SK-MEL-5 (cell line): ENCODE data around the gene SLC6A8. TPM values are rescaled to one million over a fixed set of nuclear protein-coding genes. Genes with fewer than 3 reads are reported as not detected.
A peak's percentile ranks its signal among the peaks of the same experiment; 100 is the strongest.

ENCODE experiments used
- DNase-seq: peaks from one replicate; pipeline ENCODE4 v3.0.0-alpha.2; 2016; ENCODE audit warnings: low read depth, low spot score
- in situ Hi-C: cut with HindIII; loops from 2 replicates; pipeline ENCODE4 v1.10.0; 2016; ENCODE audit warnings: low sequenced_read_pairs, high pct_unique_total_duplicates, low pct_unique_long_range_greater_than_20kb
- total RNA-seq: library from RNA; depleted of rRNA; stranded (reverse); fragments of >200 nt; shearing (Covaris generic); gene quantifications from 2 replicates; pipeline ENCODE4 v1.2.3, GENCODE V29; 2014

The SLC6A8 gene
- total RNA-seq, 1 experiment from 2014 or later = 48.1 TPM

DNA sequence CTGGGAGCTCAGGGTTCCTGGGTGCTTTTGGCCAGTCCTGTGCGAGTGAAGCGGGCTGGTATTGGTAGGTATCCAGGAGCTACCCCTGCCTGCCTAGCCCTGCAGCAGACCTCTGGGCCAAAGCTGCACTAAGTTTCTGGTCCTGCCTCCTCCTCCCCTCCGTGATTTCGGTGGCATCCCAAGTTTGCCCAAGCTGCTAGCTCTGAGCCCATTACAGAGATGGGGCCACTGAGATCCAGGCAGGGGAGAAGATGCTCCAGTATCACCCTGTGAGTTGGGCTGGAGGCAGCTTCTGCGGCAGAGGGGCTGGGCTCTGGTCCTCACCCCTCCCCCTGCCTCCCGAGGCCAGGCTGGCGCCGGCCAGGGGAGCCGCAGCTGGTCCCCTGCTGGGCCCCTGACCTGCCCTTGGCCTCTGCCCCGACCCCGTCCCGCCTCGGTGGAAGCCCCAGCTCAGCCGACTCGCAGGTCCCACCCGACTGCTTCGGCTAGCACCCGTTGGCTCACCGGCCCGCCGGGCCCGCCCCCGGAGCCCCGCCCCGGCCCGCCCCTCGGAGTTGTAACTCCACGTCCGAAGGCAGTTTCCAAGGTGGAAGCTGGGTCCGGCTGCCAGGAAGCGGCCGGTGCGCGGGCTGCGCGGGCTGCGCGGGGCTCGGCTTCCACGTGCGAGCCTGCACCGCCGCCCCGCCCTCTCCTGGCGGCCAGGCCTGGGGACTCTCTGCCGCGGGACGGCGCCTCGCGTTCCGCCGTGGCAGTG, 40.9 kb upstream of the SLC6A8 start, which contains the start of gene DUSP9:
DUSP9 (plus strand) TSS at position 584 of the 754 bp plus-strand sequence. CDS start 751 bp downstream, outside the sequence.
- in situ Hi-C loops = no loop called here
- peak; percentile 44 for DNase-seq

DNA sequence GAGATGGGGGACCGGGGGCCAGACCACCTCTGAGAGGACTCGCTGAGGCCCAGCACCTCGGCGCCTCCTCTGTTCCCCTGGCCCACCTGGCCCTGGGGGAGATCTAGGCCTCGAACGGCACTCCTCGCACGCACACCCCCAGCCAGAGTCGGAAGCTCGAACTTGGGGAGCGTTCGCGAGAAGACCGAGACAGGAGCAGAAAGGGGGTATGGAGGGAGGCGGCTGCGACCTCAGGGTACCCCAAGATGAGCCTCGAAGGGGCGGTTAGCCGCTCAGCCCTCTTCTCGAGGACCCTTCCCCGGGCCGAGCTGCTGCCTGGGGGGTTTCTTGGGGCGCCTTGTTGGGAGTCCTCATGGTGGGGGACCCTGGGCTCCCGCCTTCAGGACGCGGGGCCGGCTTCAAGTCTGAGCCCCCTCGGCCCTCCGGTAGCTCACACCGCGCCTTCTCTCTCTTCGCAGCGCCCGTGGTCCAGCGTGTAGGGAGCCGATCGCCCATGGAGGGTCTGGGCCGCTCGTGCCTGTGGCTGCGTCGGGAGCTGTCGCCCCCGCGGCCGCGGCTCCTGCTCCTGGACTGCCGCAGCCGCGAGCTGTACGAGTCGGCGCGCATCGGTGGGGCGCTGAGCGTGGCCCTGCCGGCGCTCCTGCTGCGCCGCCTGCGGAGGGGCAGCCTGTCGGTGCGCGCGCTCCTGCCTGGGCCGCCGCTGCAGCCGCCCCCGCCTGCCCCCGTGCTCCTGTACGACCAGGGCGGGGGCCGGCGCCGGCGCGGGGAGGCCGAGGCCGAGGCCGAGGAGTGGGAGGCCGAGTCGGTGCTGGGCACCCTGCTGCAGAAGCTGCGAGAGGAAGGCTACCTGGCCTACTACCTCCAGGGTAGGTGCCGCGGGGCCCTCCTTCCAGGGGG, 40.0 kb upstream of the SLC6A8 start:
- in situ Hi-C loops = no loop called here
- no peak for DNase-seq

DNA sequence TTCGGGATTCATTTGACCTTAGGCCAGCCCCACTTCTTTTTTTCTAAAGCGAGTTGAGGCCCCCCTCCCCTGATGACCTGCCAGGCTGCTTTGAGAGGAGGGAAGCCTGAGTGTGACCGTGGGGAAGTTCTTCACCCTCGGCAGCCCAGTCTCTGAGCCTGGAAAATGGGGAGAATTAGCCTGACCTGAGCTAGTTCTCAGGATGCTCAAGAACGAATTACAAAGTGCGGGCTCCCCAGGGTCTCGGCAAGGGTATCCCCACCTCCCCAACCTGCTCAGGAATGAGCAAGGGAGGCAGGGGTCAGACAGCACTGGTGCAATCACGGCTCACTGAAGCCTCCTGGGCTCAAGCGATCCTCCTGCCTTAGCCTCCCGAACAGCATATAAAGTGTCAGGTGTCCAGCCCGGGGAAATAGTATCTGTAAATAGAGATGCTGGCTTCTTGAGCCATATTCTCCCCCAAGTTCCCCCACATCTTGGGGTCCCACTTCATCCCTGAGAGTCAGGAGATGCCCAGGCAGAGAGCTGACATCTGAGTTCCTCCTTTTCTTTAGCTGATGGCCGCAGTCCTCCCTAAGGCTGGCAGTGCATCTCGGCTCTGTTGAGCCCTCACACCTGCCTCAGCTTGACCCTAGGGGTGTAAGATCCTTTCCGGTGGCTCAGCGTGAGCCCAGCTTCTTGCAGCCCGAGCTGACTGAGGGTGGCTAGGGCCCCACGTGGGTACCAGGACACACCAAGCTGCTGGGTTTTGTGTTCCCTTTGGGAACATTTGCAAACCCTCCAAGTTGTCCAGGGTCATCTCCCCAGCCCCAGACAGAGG, 39.2 kb upstream of the SLC6A8 start:
- no peak for DNase-seq
- in situ Hi-C loops = no loop called here

DNA sequence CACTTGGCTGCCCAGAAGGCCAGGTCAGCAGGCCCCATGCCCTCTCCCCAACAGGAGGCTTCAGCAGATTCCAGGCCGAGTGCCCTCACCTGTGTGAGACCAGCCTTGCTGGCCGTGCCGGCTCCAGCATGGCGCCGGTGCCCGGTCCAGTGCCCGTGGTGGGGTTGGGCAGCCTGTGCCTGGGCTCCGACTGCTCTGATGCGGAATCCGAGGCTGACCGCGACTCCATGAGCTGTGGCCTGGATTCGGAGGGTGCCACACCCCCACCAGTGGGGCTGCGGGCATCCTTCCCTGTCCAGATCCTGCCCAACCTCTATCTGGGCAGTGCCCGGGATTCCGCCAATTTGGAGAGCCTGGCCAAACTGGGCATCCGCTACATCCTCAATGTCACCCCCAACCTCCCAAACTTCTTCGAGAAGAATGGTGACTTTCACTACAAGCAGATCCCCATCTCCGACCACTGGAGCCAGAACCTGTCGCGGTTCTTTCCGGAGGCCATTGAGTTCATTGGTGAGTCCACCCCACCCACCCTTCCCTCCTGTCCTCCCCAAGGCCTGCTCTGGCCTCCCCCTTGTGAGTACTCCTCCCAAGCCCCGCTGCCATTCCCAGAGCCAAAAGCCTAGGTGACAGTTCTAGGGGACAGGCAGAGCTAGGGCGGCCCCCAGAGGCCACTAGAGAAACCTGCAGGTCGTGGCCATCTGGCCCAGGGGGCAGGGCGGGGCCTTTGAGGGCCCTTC, 38.4 kb upstream of the SLC6A8 start:
- DNase-seq = peak; percentile 66
- in situ Hi-C loops = no loop called here

DNA sequence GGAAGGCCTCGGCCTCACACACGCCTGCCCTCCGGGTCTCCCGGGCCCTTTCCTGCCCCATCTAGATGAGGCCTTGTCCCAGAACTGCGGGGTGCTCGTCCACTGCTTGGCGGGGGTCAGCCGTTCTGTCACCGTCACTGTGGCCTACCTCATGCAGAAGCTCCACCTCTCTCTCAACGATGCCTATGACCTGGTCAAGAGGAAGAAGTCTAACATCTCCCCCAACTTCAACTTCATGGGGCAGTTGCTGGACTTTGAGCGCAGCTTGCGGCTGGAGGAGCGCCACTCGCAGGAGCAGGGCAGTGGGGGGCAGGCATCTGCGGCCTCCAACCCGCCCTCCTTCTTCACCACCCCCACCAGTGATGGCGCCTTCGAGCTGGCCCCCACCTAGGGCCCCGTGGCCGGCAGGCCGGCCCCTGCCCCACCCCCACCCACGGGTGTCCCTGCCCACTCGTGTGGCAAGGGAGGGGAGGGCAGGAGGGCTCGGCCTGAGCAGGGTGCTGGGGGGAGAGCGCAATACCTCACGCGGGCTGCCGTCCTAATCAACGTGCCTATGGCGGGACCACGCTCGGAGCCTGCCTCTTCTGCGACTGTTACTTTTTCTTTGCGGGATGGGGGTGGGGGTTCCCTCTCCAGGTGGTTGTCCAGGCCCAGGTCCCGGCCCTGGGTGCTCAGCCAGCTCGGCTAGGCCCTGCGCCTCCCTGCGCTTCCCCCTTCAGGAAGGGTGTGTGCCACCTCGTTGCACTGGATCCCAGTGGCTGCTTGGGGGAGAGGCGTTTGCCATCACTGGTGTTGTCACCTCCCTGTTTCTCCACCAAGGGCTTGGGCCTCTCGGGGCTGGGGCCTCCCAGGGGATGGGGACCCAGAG, 37.6 kb upstream of the SLC6A8 start:
- no peak for DNase-seq
- in situ Hi-C loops = no loop called here

DNA sequence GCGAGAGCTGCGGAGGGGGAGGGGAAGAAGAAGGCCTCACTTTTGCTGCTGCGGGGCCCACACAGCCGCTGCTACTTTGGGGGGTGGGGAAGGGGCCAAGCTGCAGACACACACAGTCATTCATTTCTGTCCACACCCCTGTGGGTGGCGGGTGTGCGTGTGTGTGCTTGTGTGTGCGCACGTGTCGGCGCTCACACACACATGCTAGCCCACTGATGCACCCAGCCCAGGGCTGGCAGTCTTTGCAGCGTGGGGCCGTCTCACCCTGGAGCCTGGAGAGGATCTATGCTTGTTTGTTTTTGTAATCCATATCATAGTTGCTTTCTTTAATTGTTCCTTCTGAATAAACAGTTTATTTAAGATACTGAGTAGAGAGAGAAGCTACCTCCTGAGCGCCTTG, 36.8 kb upstream of the SLC6A8 start:
- no peak for DNase-seq
- in situ Hi-C loops = no loop called here

DNA sequence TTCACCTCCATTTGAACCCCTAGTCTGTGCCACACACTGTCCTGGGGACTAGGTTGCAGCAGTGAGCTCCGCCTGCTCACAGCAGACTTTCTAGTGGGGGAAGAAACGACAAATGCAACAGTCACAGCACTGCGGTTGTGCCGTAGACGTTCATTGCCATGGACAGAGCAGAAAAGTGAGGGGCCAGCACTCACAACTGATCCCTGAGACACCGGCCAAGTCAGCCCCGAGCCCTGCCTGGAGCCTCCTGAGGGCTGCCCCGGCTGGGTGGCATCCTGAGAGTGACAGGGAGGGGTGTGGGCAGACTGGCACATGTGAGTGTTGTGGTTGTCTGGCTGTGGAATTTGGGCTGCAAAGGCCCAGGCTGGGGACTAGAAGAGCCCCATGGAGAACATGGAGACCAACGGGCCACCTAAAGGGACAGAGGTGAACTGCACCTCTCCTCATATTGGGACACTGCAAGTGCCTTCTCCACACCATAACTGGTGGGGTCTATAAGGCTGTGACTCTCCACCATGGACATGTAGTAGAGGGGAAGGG, 36.1 kb upstream of the SLC6A8 start:
- in situ Hi-C loops = no loop called here
- peak; percentile 44 for DNase-seq

DNA sequence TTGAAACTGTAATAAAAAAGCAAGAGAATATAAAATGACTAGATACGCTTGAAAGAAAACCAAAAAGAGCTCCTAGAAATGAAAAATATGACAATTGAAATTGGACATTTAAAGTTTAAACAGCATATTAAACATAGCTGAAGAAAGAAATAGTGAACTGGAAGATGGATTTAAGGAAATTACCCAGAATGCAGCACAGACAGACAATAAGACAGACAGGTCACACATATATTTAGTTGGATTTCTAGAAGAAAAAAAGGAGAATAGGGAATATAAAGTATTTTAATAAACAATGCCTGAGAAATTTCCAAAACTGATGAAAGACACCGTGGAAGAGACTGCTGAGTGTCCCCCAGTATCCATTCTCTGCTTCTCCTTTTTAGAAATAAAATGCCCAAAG, 34.2 kb upstream of the SLC6A8 start:
- in situ Hi-C loops = no loop called here
- DNase-seq = no peak

DNA sequence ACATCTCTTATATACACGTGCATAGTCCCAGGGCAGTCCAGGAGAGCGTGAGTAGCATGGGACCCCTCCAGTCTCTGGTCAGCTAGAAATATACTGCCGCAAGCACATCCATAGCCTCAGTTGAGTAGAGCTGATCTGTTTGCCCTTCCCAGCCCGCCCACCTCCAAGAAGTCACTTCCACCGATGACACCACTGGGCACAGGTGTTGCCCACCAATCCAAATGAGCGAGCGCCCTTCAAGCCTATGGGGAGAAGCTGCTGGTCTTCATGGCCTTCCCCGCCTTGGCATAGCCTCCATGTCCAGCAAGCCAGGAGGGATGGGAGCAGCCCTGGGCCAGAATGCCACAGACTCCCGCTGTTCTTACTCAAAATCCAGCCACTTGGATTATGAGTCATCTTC, 30.6 kb upstream of the SLC6A8 start:
- in situ Hi-C loops = no loop called here
- no peak for DNase-seq

DNA sequence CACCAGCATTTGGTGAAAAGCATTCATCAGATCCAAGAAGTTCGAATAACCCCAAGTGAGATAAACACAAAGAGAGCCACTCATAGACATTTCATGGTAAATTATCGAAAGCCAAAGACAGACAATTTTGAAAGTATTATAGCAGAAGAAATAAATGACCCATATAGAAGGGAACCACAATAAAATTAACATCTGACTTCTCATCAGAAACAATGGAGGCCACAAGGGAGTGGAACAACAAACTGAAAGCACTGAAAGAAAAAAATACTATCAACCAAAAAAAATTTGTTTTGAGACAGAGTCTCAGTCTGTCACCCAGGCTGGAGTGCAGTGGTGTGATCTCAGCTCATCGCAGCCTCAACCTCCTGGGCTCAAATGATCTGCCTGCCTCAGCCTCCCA, 28.5 kb upstream of the SLC6A8 start:
- no peak for DNase-seq
- in situ Hi-C loops = no loop called here

DNA sequence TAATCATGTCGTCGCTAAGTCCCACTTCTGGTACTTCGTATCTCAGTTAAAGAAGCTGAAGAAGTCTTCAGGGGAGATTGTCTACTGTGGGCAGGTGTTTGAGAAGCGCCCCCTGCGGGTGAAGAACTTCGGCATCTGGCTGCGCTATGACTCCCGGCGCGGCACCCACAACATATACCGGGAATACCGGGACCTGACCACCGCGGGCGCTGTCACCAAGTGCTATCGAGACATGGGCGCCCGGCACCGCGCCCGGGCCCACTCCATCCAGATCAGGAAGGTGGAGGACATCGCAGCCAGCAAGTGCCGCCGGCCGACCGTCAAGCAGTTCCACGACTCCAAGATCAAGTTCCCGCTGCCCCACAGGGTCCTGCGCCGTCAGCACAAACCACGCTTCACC, 25.5 kb upstream of the SLC6A8 start:
- in situ Hi-C loops = no loop called here
- no peak for DNase-seq

DNA sequence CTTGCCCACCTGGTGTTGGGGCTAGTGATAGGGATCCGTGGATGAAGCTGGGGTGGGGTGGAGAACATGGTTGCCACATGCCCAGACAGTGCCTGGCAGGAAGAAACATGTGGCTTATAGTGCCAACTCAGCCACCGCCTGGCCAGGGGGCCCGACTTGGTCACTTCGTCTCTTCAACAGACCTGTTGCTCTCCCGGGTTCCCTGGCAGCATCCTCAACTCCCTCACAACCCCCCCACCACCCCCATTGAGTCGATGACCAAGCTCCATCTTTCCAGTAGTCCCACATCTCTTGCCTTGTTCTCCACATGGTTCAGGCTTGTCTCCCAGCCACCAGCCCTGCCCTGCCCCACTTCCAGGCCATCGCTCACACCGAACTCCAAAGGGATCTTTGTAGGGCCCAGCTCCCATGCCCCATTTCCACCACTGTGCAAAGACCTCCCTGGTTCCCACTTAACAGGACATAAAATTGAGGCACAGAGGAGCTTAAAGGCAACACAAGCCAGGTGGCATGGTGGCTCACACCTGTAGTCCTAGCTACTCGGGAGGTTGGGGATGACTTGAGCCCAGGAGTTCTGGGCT, 21.9 kb upstream of the SLC6A8 start:
- DNase-seq = no peak
- in situ Hi-C loops = no loop called here

DNA sequence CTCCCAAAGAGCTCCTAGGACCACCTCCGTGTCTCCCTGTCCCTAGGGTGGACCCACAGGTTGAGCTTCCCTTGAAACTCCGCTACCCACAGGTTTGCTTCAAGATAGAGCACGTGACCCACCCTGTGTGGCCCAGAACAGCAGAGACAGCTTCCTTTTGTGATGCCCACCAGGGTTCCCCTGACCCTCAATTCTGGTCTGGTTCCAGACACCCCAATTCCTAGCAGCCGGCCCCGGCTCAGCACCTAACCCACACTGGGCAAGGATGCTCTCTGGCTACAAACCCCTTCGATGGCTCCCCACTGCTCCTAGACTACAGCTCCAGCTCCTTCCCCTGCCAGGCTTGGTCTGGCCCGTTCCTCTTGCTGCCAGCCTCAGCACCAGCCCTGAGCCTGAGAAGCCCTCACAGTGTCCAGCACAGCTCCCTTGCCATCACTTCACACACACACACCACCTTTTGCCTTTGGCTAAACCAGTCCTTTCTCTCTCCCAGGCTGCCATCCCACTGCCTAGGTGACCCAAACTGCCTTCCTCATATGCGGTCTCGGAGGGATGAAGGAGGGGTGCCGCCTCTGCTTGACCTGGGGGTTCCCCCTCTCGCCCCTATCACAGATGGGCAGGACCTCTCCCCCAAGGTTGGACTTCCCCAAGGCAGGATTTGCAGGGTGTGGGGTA, 20.3 kb upstream of the SLC6A8 start:
- in situ Hi-C loops = no loop called here
- DNase-seq = no peak

DNA sequence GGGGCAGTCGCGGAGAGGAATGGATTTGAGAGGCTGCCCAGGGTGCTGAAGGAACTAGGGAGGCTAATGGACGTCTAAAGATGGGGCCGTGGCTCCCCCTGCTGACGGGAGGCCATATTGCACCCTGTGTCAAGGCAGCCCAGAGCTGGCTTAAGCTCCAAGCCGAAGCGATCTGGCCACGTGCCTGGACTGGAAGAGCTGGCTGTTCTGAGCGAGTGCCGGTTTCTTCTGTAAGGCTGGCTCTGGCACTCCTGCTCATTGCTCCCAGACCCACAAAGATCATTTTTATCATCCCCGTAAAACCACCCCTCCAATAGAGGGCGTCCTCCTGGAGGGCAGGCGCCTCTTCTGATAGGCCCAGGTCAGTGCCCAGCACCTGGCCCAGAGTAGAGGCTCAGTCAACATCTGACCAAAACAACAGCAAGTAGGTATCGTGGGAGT, 19.8 kb upstream of the SLC6A8 start:
- in situ Hi-C loops = no loop called here

DNA sequence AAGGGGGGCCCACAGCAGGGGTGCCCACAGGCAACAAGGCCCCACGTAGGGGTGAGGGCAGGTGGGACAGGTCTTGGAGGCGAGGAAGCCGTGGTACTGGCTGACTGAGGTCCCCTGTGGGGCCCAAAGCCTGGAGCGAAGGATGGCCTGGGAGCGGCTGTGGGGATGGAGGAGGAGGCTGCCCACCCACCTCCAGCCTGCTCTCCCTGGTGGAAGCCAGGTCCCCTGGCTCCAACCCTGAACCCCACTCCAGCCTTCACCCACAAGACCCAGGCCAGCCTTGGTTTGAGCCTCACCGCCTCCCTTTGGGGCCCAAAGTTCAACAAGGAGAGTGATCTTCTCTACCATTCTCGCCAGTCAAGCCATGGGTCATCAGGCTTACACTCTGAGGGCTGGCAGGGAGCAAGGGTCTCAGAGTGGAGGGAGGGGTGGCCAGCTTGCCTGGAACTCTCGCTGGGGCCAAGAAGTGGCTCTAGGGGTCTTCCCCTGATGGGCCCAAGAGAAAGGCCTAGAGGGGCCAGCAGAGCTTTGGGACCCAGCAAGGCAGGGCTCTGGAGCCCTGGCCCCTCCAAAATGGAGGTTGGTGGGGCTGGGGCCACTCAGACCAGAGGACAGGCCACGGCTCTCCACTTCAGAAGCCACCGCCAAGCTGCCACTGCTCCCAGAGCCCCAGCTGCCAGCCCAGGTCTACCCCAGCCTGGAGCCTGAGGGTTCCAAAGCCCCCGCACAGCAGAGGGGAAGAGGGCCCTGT, 19.1 kb upstream of the SLC6A8 start:
- in situ Hi-C loops = no loop called here
- no peak for DNase-seq

More for the DNA sequence above, 19.8 kb upstream of the SLC6A8 start:
- peak; percentile 82 for DNase-seq
